Measurements from ENCODE around the gene NKX1-2.

Gene NKX1-2

GRCh38 chr10:124482876-124483275 lies 33.0 kb upstream of the NKX1-2 start:
- no peak for DNase-seq (ENCODE audit: extremely low read depth, low read depth)
- no peak for TF ChIP-seq CTCF (IDR thresholded peaks at IDR 0.05; ENCODE audit: low read depth, low read length)

- DNase-seq (ENCODE audit: extremely low read depth, low read depth) = no peak
- TF ChIP-seq CTCF (IDR thresholded peaks at IDR 0.05; ENCODE audit: low read depth, low read length) = no peak
These were observed 32.5 kb upstream of the NKX1-2 start for GRCh38 chr10:124482236-124482800.

DNA sequence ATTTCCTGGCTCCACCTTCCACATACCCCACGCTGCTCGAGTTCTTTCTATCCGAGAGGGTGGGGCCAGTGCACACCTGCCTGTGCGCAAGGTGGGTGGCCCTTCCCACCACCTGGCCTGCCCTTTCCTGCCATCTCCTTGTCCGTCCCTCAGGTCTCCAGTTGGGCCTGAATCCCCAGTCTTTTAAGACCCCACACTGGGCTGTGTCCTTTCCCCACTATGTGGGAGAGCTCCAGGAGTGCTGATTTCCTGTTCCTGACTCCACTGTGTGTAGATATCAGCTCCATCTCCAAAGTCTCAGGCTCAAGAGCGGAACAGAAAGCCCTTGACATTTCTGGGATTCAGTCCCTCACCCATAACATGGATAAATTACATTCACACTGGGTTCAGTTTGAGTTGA lies 31.9 kb upstream of the NKX1-2 start:
- no peak for DNase-seq (ENCODE audit: extremely low read depth, low read depth)
- no peak for TF ChIP-seq CTCF (IDR thresholded peaks at IDR 0.05; ENCODE audit: low read depth, low read length)

GRCh38 chr10:124480860-124481259 lies 31.0 kb upstream of the NKX1-2 start:
- no peak for TF ChIP-seq CTCF (IDR thresholded peaks at IDR 0.05; ENCODE audit: low read depth, low read length)

DNA sequence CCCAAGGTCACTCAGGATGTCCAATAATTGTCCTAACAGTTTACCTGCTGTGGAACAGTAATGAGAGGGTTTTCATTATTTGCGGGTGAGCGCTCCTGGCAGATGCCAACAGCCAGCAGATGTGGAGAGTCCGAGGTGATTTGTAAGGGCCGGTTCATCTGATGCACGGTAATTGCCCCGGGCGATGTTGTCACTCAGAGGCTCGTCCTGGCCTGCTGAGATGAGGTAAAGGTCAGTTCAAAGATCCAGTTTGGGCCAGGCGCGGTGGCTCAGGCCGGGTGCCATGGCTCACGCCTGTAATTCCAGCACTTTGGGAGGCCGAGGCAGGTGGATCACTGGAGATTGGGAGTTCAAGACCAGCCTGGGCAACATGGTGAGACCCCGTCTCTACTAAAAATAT lies 28.7 kb upstream of the NKX1-2 start:
- DNase-seq (ENCODE audit: extremely low read depth, low read depth) = no peak
- TF ChIP-seq CTCF (IDR thresholded peaks at IDR 0.05; ENCODE audit: low read depth, low read length) = no peak

More at GRCh38 chr10:124480860-124481259, 31.0 kb upstream of the NKX1-2 start:
- DNase-seq (ENCODE audit: extremely low read depth, low read depth) = no peak

GRCh38 chr10:124477614-124478363 lies 28.0 kb upstream of the NKX1-2 start:
- DNase-seq (ENCODE audit: extremely low read depth, low read depth) = no peak
- no peak for TF ChIP-seq CTCF (IDR thresholded peaks at IDR 0.05; ENCODE audit: low read depth, low read length)

DNA sequence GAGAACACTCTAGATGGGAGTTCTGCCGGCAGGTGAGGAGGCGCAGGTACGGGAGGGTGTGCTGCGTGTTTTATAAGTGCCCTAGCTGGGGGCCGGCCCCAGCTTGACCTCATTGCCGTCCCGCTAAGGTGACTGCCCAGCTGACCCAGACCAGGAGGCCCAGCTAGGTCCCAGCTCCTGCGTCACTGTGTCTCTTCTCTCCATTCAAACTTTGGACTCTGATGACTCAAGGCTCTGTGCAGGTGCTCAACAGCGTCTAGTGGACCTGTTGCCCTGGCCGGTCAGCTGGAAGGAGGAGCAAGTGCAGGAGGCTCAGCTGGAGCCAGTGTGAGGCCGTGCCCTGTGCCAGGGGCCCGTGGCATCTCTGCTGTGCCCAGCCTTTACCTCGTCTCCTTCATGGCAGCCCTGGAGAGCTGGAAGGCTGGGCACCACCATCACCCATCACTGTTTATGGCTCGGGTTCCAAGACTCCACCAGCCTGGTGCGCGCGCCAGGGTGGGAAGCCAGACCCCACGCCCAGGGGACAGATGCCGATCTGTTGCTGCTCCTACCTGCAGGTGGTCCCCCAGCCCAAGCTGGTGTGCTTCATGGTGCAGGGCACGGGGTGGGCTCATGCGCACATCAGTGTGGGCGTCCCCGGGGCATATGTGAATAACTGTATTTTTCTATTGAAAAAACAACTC lies 26.3 kb upstream of the NKX1-2 start:
- DNase-seq (ENCODE audit: extremely low read depth, low read depth) = no peak
- TF ChIP-seq CTCF (IDR thresholded peaks at IDR 0.05; ENCODE audit: low read depth, low read length) = no peak

Data from AG09319 (cell line).